Common myeloid progenitor, CD34-positive (primary cell): ENCODE measurements around the gene PDE8A.

Experiments used
- CTCF ChIA-PET: fragments of 350-600 bp; sonication (Branson Sonifier 250); formaldehyde crosslinking; loops from one replicate; lab custom pipeline; 2021; ENCODE audit warnings: antibody characterized with exemption; lab: Charles Lee
- POLR2A ChIA-PET: fragments of 350-600 bp; sonication (Branson Sonifier 250); formaldehyde crosslinking; loops from one replicate; lab custom pipeline; 2021; ENCODE audit warnings: antibody characterized with exemption; lab: Charles Lee
- DNase-seq, 3 donors: peaks; one replicate each; pipeline versions ENCODE4 v3.0.0 to v3.0.0-alpha.2; 2013
- H3K27ac ChIP-seq, 2 experiments: 1 replicate in 1 of 2; 2 replicates in 1 of 2; pipeline ENCODE4 v1.7.0; 2013; ENCODE audit warnings: inconsistent platforms in 2 of 2, low read length in 2 of 2, mild to moderate bottlenecking in 2 of 2, low read depth in 1 of 2, moderate library complexity in 1 of 2; ENCODE audit not compliant: severe bottlenecking in 2 of 2, insufficient read depth in 1 of 2, poor library complexity in 1 of 2
- H3K27me3 ChIP-seq, 5 experiments: replicated peaks in 2 of 5; 1 replicate in 3 of 5; 2 replicates in 2 of 5; pipeline versions ENCODE4 v1.6.1 to v1.7.0; 2013; ENCODE audit warnings: low read length in 4 of 5, mild to moderate bottlenecking in 2 of 5, moderate library complexity in 2 of 5, inconsistent platforms in 1 of 5; ENCODE audit not compliant: insufficient read depth in 5 of 5, control insufficient read depth in 4 of 5
- H3K36me3 ChIP-seq, 4 experiments: 1 replicate in 2 of 4; 2 replicates in 2 of 4; pipeline versions ENCODE4 v1.6.1 to v1.7.0; 2013; ENCODE audit warnings: low read length in 3 of 4, control low read depth in 1 of 4, mild to moderate bottlenecking in 1 of 4; ENCODE audit not compliant: control insufficient read depth in 4 of 4, insufficient read depth in 4 of 4
- H3K4me1 ChIP-seq, 4 experiments: 1 replicate in 3 of 4; 2 replicates in 1 of 4; pipeline versions ENCODE4 v1.6.1 to v1.7.1; 2013; ENCODE audit warnings: low read length in 3 of 4, mild to moderate bottlenecking in 3 of 4, control low read depth in 1 of 4, inconsistent platforms in 1 of 4, moderate library complexity in 1 of 4; ENCODE audit not compliant: control insufficient read depth in 4 of 4, insufficient read depth in 4 of 4; ENCODE audit errors: control extremely low read depth in 1 of 4
- H3K4me3 ChIP-seq, 7 experiments: 1 replicate in 4 of 7; 2 replicates in 3 of 7; pipeline versions ENCODE4 v1.5.1 to v1.7.0; 2013; ENCODE audit warnings: mild to moderate bottlenecking in 7 of 7, low read length in 6 of 7, moderate library complexity in 6 of 7, inconsistent platforms in 2 of 7, low read depth in 2 of 7, control low read depth in 1 of 7; ENCODE audit not compliant: insufficient read depth in 4 of 7, control insufficient read depth in 1 of 7; ENCODE audit errors: extremely low read depth in 1 of 7
- H3K9me3 ChIP-seq, 5 experiments: 1 replicate in 4 of 5; 2 replicates in 1 of 5; pipeline versions ENCODE4 v1.6.1 to v1.7.1; 2013; ENCODE audit warnings: low read length in 4 of 5, mild to moderate bottlenecking in 2 of 5, inconsistent platforms in 1 of 5, low read depth in 1 of 5, moderate library complexity in 1 of 5; ENCODE audit not compliant: control insufficient read depth in 4 of 5, insufficient read depth in 2 of 5; ENCODE audit errors: control extremely low read depth in 1 of 5
- WGBS: methylation state at CpG from one replicate; pipeline ENCODE4 v1.1.5; 2013; ENCODE audit not compliant: insufficient coverage; 5-methylcytosine and 5-hydroxymethylcytosine counted together

The PDE8A gene

GRCh38 chr15:85024003-85024402 lies 42.3 kb downstream of the PDE8A start:
- H3K4me3 ChIP-seq = no peak overlapping the region
- CTCF ChIA-PET = interaction anchor here (0.8 kb wide), 1 partner anchor 13 kb away, joined by 3 read pairs; no protein-coding TSS in a partner anchor
- WGBS = 100% methylated on average over 2 of the region's 3 CpGs
- H3K27ac ChIP-seq = no peak overlapping the region
- no peaks in the 10 kb centered on the region for H3K27me3 ChIP-seq
- no peaks in the 10 kb centered on the region for H3K36me3 ChIP-seq
- no peak for DNase-seq
- no peaks in the 10 kb centered on the region for H3K9me3 ChIP-seq
- H3K4me1 ChIP-seq = peaks cover 0 to 8% (median 0%) of the 10 kb centered on the region in 4 experiments
- POLR2A ChIA-PET = interaction anchor here (0.6 kb wide), 1 partner anchor 20 kb away, joined by 3 read pairs; no protein-coding TSS in a partner anchor

GRCh38 chr15:85024509-85025336 lies 43.1 kb downstream of the PDE8A start:
- POLR2A ChIA-PET = no interaction called here
- WGBS = 95% methylated on average over 3 of the region's 4 CpGs
- H3K4me3 ChIP-seq = no peak overlapping the region
- no peak overlapping the region for H3K27ac ChIP-seq
- H3K36me3 ChIP-seq = no peaks in the 10 kb centered on the region
- no peak for DNase-seq
- peaks cover 0 to 9% (median 0%) of the 10 kb centered on the region in 4 experiments for H3K4me1 ChIP-seq
- no peaks in the 10 kb centered on the region for H3K27me3 ChIP-seq
- no peaks in the 10 kb centered on the region for H3K9me3 ChIP-seq
- CTCF ChIA-PET = interaction anchor here (0.8 to 1.1 kb wide), 2 partner anchors 12 to 39 kb away, joined by 3 read pairs; no protein-coding TSS in a partner anchor

GRCh38 chr15:85025516-85026251 lies 44.0 kb downstream of the PDE8A start:
- no peak overlapping the region for H3K4me3 ChIP-seq
- H3K27me3 ChIP-seq = no peaks in the 10 kb centered on the region
- H3K27ac ChIP-seq = no peak overlapping the region
- no peak for DNase-seq
- CTCF ChIA-PET = interaction anchor here (1.1 kb wide), 1 partner anchor 38 kb away, joined by 3 read pairs; no protein-coding TSS in a partner anchor
- peaks cover 0 to 16% (median 3%) of the 10 kb centered on the region in 4 experiments for H3K4me1 ChIP-seq
- POLR2A ChIA-PET = no interaction called here
- no peaks in the 10 kb centered on the region for H3K9me3 ChIP-seq
- WGBS = 97% methylated on average over 4 of the region's 4 CpGs
- no peaks in the 10 kb centered on the region for H3K36me3 ChIP-seq

GRCh38 chr15:85026304-85027032 lies 44.8 kb downstream of the PDE8A start:
- ChIA-PET POLR2A (no interaction called here), CTCF (no interaction called here)
- Histone ChIP-seq H3K27ac (no peak overlapping the region), H3K9me3 (no peaks in the 10 kb centered on the region), H3K4me1 (peaks cover 0 to 16% (median 3%) of the 10 kb centered on the region in 4 experiments), H3K27me3 (no peaks in the 10 kb centered on the region), H3K36me3 (no peaks in the 10 kb centered on the region), H3K4me3 (no peak overlapping the region)
- no peak for DNase-seq
- 83% methylated on average over 1 of the region's 2 CpGs for WGBS

GRCh38 chr15:85027033-85027380 lies 45.4 kb downstream of the PDE8A start:
- Histone ChIP-seq H3K9me3 (no peaks in the 10 kb centered on the region), H3K4me3 (no peak overlapping the region)
- POLR2A ChIA-PET = no interaction called here

GRCh38 chr15:85027421-85027820 lies 45.8 kb downstream of the PDE8A start:
- Histone ChIP-seq H3K27me3 (no peaks in the 10 kb centered on the region), H3K4me3 (no peak overlapping the region), H3K27ac (no peak overlapping the region), H3K4me1 (peaks cover 0 to 16% (median 3%) of the 10 kb centered on the region in 4 experiments), H3K36me3 (no peaks in the 10 kb centered on the region), H3K9me3 (no peaks in the 10 kb centered on the region)
- ChIA-PET CTCF (no interaction called here), POLR2A (no interaction called here)
- no CpG with 5 or more reads among the region's 4 CpGs for WGBS
- DNase-seq = no peak

More at GRCh38 chr15:85027033-85027380, 45.4 kb downstream of the PDE8A start:
- CTCF ChIA-PET = no interaction called here
- Histone ChIP-seq H3K4me1 (peaks cover 0 to 16% (median 3%) of the 10 kb centered on the region in 4 experiments), H3K27ac (no peak overlapping the region), H3K27me3 (no peaks in the 10 kb centered on the region), H3K36me3 (no peaks in the 10 kb centered on the region)
- no peak for DNase-seq
